Measurements from ENCODE around the gene TEDDM1.

The TEDDM1 gene

DNA sequence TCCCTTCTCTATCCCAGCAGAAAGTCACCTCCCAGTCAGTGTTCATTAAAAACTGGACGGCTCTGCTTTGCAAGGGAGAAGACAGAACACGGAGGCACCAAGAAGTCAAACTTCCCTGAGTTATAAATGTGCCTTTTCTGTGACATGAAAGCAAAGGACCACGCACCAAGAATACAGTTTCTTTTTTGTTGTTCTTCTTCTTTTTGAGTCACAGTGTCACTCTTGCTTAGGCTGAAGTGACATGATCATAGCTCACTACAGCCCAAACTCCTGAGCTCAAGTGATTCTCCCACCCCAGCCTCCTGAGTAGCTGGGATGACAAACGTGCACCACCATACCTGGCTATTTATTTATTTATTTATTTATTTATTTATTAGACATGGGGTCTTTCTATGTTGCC, 31.6 kb downstream of the TEDDM1 start:
- Mint-ChIP-seq H3K4me3 (no peak overlapping the region), H3K9me3 (no peaks in the 10 kb centered on the region), H3K27me3 (ENCODE audit: low read depth) (no peaks in the 10 kb centered on the region), H3K36me3 (ENCODE audit: low read depth) (no peaks in the 10 kb centered on the region), H3K4me1 (peaks cover 11% of the 10 kb centered on the region), H3K27ac (no peak overlapping the region)
- TF ChIP-seq, protein P1, sequence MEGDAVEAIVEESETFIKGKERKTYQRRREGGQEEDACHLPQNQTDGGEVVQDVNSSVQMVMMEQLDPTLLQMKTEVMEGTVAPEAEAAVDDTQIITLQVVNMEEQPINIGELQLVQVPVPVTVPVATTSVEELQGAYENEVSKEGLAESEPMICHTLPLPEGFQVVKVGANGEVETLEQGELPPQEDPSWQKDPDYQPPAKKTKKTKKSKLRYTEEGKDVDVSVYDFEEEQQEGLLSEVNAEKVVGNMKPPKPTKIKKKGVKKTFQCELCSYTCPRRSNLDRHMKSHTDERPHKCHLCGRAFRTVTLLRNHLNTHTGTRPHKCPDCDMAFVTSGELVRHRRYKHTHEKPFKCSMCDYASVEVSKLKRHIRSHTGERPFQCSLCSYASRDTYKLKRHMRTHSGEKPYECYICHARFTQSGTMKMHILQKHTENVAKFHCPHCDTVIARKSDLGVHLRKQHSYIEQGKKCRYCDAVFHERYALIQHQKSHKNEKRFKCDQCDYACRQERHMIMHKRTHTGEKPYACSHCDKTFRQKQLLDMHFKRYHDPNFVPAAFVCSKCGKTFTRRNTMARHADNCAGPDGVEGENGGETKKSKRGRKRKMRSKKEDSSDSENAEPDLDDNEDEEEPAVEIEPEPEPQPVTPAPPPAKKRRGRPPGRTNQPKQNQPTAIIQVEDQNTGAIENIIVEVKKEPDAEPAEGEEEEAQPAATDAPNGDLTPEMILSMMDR (IDR thresholded peaks at IDR 0.05; ENCODE audit: unreplicated experiment in 3 of 3) = no peak

GRCh38 chr1:182368358-182368757, 32.1 kb downstream of the TEDDM1 start:
- Mint-ChIP-seq H3K4me1 (peaks cover 11% of the 10 kb centered on the region), H3K27ac (peak overlapping the region in 2 of 3 experiments; percentile 1 to 59), H3K4me3 (no peak overlapping the region), H3K36me3 (ENCODE audit: low read depth) (no peaks in the 10 kb centered on the region), H3K9me3 (no peaks in the 10 kb centered on the region), H3K27me3 (ENCODE audit: low read depth) (no peaks in the 10 kb centered on the region)
- TF ChIP-seq, protein P1 (IDR thresholded peaks at IDR 0.05; ENCODE audit: unreplicated experiment in 3 of 3) = no peak

GRCh38 chr1:182367926-182368325, 32.5 kb downstream of the TEDDM1 start:
- TF ChIP-seq, protein P1 (IDR thresholded peaks at IDR 0.05; ENCODE audit: unreplicated experiment in 3 of 3) = no peak
- H3K4me3 Mint-ChIP-seq = no peak overlapping the region
- no peaks in the 10 kb centered on the region for H3K9me3 Mint-ChIP-seq
- peaks cover 11% of the 10 kb centered on the region for H3K4me1 Mint-ChIP-seq
- no peaks in the 10 kb centered on the region for H3K36me3 Mint-ChIP-seq (ENCODE audit: low read depth)
- H3K27ac Mint-ChIP-seq = peak overlapping the region in 2 of 3 experiments; percentile 1 to 59
- no peaks in the 10 kb centered on the region for H3K27me3 Mint-ChIP-seq (ENCODE audit: low read depth)

DNA sequence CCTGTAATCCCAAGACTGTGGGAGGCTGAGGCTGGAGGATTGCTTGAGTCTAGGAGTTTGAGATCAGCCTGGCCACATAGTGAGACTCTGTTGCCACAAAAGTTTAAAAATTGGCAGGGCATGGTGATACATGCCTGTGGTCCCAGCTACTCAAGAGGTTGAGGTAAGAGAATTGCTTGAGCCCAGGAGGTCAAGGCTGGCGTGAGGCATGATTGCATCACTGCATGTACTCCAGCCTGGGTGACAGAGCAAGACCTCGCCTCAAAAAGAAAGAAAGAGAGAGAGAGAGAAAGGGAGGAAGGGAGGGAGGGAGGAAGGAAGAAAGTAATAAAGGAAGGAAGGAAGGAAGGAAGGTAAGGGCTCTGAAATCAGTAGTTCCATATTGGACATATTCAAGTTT, 33.9 kb downstream of the TEDDM1 start:
- TF ChIP-seq, protein P1 (IDR thresholded peaks at IDR 0.05; ENCODE audit: unreplicated experiment in 3 of 3) = no peak
- H3K4me3 Mint-ChIP-seq = no peak overlapping the region
- H3K27me3 Mint-ChIP-seq (ENCODE audit: low read depth) = no peaks in the 10 kb centered on the region
- no peak overlapping the region for H3K27ac Mint-ChIP-seq
- H3K9me3 Mint-ChIP-seq = no peaks in the 10 kb centered on the region
- H3K4me1 Mint-ChIP-seq = peaks cover 11% of the 10 kb centered on the region
- no peaks in the 10 kb centered on the region for H3K36me3 Mint-ChIP-seq (ENCODE audit: low read depth)

DNA sequence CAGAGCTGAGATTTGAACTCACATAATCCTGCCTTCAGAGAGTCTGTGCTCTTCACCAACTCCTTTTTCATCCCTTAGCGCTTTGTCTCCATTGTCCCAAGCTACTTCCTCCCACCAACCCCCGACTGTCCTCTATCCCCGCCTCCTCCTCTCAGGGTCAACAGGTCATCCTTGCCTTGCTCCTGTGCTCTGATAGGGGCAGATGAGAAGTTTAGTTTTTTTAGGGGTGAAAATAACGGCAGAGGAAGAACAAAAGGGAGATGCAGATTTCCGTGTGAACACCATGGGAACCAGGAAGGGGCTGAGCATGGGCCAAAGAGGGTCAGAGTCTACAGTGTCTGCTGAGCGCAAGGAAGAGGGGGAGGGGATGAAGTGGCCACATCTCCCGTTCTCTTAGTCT, 40.8 kb downstream of the TEDDM1 start:
- peaks cover 3% of the 10 kb centered on the region for H3K27me3 Mint-ChIP-seq (ENCODE audit: low read depth)
- TF ChIP-seq, protein P1 (IDR thresholded peaks at IDR 0.05; ENCODE audit: unreplicated experiment in 3 of 3) = no peak
- no peaks in the 10 kb centered on the region for H3K9me3 Mint-ChIP-seq
- H3K36me3 Mint-ChIP-seq (ENCODE audit: low read depth) = no peaks in the 10 kb centered on the region
- H3K4me1 Mint-ChIP-seq = peaks cover 27% of the 10 kb centered on the region
- H3K27ac Mint-ChIP-seq = no peak overlapping the region
- H3K4me3 Mint-ChIP-seq = no peak overlapping the region

- peaks cover 3% of the 10 kb centered on the region for H3K27me3 Mint-ChIP-seq (ENCODE audit: low read depth)
- TF ChIP-seq, protein P1 (IDR thresholded peaks at IDR 0.05; ENCODE audit: unreplicated experiment in 3 of 3) = no peak
- peak overlapping the region in 1 of 3 experiments; percentile 44 for H3K4me3 Mint-ChIP-seq
- peak overlapping the region; percentile 2 to 71 (median 53) for H3K27ac Mint-ChIP-seq
- H3K9me3 Mint-ChIP-seq = no peaks in the 10 kb centered on the region
- peaks cover 27% of the 10 kb centered on the region for H3K4me1 Mint-ChIP-seq
- no peaks in the 10 kb centered on the region for H3K36me3 Mint-ChIP-seq (ENCODE audit: low read depth)
Observed at GRCh38 chr1:182357913-182358312, 42.6 kb downstream of the TEDDM1 start.

Data from nephron (organoid).